Nucleus accumbens (tissue), 56 donors: ENCODE measurements around the gene CDC42SE1.

Experiments used
- DNase-seq, 56 donors: peaks; one replicate each; lab custom pipeline; 2025; lab: John Stamatoyannopoulos, UW

The CDC42SE1 gene

DNA sequence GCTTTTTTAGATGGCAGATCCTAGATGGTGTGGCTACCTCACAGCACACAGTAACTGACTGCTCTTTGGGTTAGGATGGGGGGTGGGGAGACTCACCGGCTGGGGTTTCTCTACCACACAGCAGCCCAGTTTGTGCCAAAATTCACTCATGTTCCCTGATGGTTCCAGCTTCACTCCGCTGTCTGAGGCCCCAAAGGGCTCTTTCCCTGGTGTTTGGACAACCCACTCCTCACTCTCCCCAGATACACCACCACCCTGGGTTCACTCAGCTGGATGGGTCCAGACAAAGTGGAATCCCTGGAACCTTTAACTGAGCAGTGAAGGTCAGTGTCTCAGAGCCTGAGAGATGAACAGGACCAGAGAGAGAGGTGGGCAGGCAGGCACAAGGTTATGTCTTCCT is 3.8 kb downstream of the CDC42SE1 start:
- no peak for DNase-seq

- no peak for DNase-seq
Observed at GRCh38 chr1:151054971-151055547, 4.4 kb downstream of the CDC42SE1 start.

GRCh38 chr1:151051356-151052009 is 7.9 kb downstream of the CDC42SE1 start:
- no peak for DNase-seq

GRCh38 chr1:151050051-151050688 is 9.3 kb downstream of the CDC42SE1 start:
- DNase-seq: no peak

GRCh38 chr1:151049458-151049857 is 10.0 kb downstream of the CDC42SE1 start:
- DNase-seq: no peak

DNA sequence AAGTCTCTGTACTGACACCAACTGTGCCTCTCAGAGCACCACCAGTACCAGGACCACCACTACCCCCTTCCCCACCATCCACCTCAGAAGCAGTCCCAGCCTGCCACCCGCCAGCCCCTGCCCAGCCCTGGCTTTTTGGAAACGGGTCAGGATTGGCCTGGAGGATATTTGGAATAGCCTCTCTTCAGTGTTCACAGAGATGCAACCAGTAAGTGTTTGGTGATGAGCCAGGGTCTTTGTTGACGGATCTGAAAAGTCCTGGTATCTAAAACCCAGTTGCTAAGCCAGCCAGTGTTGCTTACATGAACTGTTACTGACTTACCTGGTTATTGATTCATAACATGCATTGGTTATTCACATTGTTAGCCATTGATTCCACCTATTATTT is 10.8 kb downstream of the CDC42SE1 start:
- no peak for DNase-seq

- peak in 48 of 56 donors; percentile 25 to 82 (median 54) for DNase-seq
Observed at GRCh38 chr1:151047925-151048644, 11.3 kb downstream of the CDC42SE1 start.

- DNase-seq: peak in 51 of 56 donors; percentile 27 to 84 (median 64)
Observed at GRCh38 chr1:151047591-151047924, 11.9 kb downstream of the CDC42SE1 start, which contains the start of gene C1orf56. Gene C1orf56, plus strand, starts transcription at chr1:151047751. Its CDS starts 97 bp downstream, at chr1:151047848.

DNA sequence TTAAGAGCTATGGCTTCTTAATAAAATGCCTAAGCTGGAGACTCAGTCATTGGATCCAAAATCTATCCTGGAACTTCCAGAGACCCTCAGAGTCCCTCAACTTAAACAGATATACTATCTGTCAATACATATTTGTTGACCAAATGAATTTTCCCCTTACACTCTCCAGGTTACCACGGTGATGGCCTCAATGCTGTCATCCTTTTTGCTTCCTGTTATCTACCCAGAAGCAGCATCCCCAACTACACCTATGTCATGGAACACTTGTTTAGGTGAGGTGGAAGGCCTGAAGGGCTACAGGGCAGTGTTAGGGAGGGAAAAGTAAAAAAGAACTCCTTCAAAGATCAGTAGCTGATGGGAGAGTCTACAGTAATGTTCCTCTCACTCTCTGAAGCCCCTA is 16.3 kb downstream of the CDC42SE1 start:
- DNase-seq: no peak

GRCh38 chr1:151039521-151039920 is 19.9 kb downstream of the CDC42SE1 start:
- DNase-seq: no peak

GRCh38 chr1:151037032-151037431 is 22.4 kb downstream of the CDC42SE1 start:
- no peak for DNase-seq

GRCh38 chr1:151036356-151036755 is 23.1 kb downstream of the CDC42SE1 start, which contains the start of gene BNIPL:
Gene BNIPL, plus strand, starts transcription at chr1:151036586. Its CDS starts 140 bp downstream, at chr1:151036726.
- no peak for DNase-seq

DNA sequence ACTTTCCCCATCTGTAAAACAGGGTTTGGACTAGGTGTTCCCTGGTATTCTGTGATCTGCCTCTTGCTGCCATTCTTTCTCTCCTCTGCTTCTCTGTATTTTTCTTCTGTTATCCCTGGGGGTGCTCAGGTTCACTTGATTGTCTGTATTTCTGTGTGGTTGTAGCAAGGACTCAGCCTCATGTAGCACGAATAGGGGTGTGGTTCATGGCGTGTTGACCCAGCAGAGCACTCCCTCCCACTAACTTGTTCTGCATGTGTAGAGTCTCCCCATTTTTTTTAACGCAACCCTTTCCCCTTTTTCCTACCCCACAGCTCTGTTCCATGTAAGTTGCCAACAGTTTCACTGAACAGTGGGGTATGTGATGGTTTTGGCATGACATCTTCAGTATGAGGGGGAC is 24.3 kb downstream of the CDC42SE1 start:
- DNase-seq: no peak

GRCh38 chr1:151032164-151032563 is 27.3 kb downstream of the CDC42SE1 start:
- no peak for DNase-seq

- no peak for DNase-seq
Observed at GRCh38 chr1:151026460-151026859, 33.0 kb downstream of the CDC42SE1 start.

DNA sequence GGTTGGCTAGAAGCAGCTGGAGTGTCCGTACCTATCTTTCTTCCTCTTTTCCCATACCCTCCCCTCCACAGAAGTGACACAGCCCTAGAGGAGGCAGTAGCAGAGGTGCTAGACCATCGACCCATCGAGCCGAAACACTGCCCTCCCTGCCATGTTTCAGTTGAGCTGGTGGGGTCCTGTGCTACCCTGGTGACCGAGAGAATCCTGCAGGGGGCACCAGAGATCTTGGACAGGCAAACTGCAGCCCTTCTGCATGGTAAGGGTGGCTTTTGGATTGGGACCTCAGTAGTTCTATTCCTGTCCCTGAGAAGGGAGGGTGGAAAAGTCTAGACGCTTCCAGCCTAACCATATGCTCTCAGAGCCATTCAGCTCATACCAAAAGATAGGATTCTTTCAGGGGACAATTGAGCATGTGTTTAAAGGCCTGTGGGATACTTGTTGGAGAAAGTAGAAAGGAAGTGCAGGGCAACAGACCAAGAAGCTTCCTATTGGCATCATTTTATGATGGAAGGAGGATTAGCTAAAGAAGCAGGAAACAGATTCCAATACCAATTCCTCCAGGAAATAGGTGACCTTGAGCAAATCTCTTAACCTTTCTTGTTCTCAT is 34.8 kb downstream of the CDC42SE1 start:
- peak in 53 of 56 donors; percentile 6 to 84 (median 57) for DNase-seq

DNA sequence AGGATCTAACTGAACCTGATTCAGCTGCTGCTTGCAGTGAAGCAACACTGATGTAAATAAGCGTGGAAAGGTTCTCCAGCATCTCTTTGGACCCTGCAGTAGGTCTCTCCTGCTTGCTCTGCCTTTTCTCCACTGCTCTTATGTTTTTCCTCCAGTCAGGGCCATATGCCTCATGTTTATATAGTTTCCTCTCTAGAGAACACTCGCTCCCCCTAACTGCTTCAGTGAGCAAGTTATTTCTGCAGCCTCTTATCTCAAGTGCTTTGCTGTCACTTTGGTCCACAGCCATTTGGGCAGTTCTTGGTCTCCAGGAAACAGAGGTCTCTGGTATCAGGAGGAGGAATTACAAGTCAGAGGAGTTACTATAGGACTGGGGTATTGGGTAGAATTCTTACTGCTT is 45.9 kb downstream of the CDC42SE1 start:
- no peak for DNase-seq

DNA sequence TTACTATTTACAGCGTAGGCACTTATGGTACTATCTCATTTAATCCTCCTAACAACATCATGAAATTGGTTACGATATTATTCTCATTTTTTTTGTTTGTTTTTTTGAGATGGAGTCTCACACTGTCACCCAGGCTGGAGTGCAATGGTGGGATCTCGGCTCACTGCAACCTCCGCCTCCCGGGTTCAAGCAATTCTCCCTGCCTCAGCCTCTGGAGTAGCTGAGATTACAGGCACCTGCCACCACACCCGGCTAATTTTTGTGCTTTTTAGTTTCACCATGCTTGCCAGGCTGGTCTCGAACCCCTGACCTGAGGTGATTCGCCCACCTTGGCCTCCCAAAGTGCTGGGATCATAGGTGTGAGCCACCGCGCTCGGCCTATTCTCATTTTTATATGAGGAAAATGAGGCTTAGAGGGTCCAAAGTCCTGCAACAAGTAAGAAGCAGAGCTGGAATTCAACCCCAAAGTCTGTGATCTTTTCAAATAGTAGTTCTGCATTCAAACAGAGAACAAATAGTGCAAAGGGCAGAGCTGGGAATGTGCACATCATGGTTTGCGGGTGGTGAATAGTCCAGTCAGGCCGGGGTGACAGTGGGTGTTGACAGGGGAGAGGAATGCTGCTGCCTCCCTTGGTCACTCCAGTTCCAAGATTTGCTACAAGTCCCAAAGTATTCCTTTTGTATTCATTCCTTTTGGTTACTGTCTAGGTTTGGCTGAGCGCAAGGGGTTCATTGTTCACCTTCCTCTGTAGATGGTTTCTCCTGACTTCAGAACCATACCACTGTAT is 46.5 kb downstream of the CDC42SE1 start:
- no peak for DNase-seq

DNA sequence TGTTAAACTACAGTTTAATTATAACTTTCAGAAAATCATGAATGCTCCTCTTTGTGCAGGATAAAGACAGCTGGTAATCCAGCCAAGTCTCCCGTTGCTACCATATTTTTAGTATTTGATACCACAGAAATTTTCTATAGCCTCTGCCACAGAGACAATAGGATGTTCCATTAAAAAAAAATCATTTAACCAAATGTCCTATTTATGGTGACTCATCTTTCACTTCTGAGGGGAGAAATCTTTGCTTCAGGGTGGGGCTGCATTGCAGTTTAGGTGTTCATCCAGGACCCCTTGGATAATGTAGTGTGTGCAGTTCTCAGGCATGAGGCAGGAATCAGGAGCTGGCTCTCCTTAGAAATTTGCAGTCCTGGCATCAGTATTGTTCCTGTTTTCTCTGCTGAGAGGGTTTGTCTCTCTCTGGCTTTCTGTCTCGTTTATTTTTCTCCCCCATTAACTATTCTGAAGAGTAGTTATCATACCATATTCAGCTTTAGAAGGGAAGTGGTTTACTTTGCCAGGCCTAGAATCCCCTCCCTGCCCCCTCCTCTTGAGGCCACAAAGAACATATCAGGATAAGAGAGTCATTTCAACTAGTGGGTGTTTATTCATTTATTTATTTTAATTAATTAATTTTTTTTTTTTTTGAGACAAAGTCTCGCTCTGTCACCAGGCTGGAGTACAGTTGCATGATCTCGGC is 48.1 kb downstream of the CDC42SE1 start:
- DNase-seq: no peak
